Naive thymus-derived CD8-positive, alpha-beta T cell (primary cell): ENCODE results near the gene CACNA1C. TPM values are rescaled to one million over a fixed set of nuclear protein-coding genes. Genes with fewer than 3 reads are reported as not detected.

Experiments
- ATAC-seq, 2 donors: fragments of 150-1000 bp; cut with Tn5 transposase in 1 of 2; sonication (Bioruptor Pico), chemical (Tn5 transposase) in 1 of 2; 1 replicate in 1 of 2; 2 replicates in 1 of 2; pipeline ENCODE4 v1.10.0; 2021; ENCODE audit warnings: mild to moderate bottlenecking in 2 of 2, moderate library complexity in 2 of 2
- POLR2A ChIA-PET: fragments of 350-600 bp; sonication (Branson Sonifier 250); formaldehyde crosslinking; loops from one replicate; lab custom pipeline; 2021; ENCODE audit warnings: antibody characterized with exemption; lab: Charles Lee
- DNase-seq, 10 donors: peaks; one replicate each; pipeline versions ENCODE4 v3.0.0 to v3.0.0-alpha.2; 2020 to 2022
- H3K27ac Mint-ChIP-seq, 10 donors: one replicate each; pipeline ENCODE4 v1.8.0; 2020 to 2022; ENCODE audit warnings: mild to moderate bottlenecking in 10 of 10, mixed read lengths in 10 of 10, moderate library complexity in 4 of 10, inconsistent platforms in 1 of 10
- H3K27me3 Mint-ChIP-seq, 5 donors: one replicate each; pipeline ENCODE4 v1.8.0; 2021 to 2022; ENCODE audit warnings: mixed read lengths in 5 of 5
- H3K36me3 Mint-ChIP-seq, 3 donors: one replicate each; pipeline ENCODE4 v1.8.0; 2020 to 2022; ENCODE audit warnings: mixed read lengths in 3 of 3, mild to moderate bottlenecking in 2 of 3, inconsistent platforms in 1 of 3
- H3K4me1 Mint-ChIP-seq, 4 donors: one replicate each; pipeline ENCODE4 v1.8.0; 2021 to 2022; ENCODE audit warnings: mixed read lengths in 4 of 4
- H3K4me3 Mint-ChIP-seq, 10 donors: one replicate each; pipeline ENCODE4 v1.8.0; 2020 to 2022; ENCODE audit warnings: mild to moderate bottlenecking in 10 of 10, mixed read lengths in 10 of 10, moderate library complexity in 6 of 10, inconsistent platforms in 1 of 10
- H3K9me3 Mint-ChIP-seq, 9 donors: one replicate each; pipeline ENCODE4 v1.8.0; 2020 to 2022; ENCODE audit warnings: mixed read lengths in 9 of 9, mild to moderate bottlenecking in 3 of 9, inconsistent platforms in 1 of 9, moderate library complexity in 1 of 9
- polyA plus RNA-seq, 3 donors: library from polyadenylated mRNA; unstranded; fragments of 300-500 nt; fragmentation: Illumina TruSeq; gene quantifications; one replicate each; pipeline ENCODE4 v1.2.3, GENCODE V29; 2021
- total RNA-seq, 8 experiments: library from RNA in 2 of 8; stranded (reverse) in 2 of 8; gene quantifications; one replicate each; pipeline ENCODE4 v1.2.3 and lab custom pipeline; 2021 to 2026

The CACNA1C gene
- total and polyA plus RNA-seq, 5 experiments from 2014 or later: 0.05 to 0.21 (median 0.16) TPM

DNA sequence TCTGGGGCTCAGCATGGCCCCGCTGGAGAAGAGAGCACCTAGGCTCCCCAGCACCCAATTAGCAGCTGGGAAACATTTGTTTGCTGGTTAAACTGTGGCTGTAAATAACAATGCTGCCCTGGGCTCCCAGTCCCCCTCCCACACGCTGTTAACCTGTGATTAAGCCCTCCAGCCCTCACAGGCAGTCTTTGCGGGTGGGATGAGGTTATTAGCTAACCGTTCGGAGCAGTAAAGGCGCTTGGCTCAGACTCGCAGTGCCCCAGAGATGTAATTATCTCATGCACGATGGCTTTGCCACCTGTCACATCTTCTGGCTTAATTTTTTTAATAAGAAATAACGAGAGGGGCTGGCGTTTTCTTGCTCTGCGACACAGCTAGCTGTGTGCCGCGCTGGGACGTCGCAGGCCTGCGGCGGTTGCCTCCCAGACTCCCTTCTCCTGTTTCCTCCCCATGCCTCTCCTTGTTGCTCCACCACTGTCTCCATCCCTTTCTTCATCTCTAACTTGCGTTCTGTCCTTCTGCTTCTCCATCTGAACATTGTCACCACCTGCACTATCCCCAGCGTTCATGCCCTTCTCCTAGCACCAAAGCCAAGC lies 502.8 kb downstream of the CACNA1C start:
- Mint-ChIP-seq H3K27me3 (peaks cover 0 to 14% (median 1%) of the 10 kb centered on the region in 5 donors), H3K4me1 (peaks cover 0 to 2% (median 0%) of the 10 kb centered on the region in 4 donors), H3K9me3 (no peaks in the 10 kb centered on the region), H3K27ac (peak overlapping the region in 1 of 10 donors; percentile 74), H3K36me3 (no peaks in the 10 kb centered on the region), H3K4me3 (no peak overlapping the region)
- DNase-seq (no peak), ATAC-seq (no peak)
- POLR2A ChIA-PET: no interaction called here

- Mint-ChIP-seq H3K4me1 (peaks cover 0 to 2% (median 0%) of the 10 kb centered on the region in 4 donors), H3K27me3 (peaks cover 0 to 19% (median 1%) of the 10 kb centered on the region in 5 donors), H3K36me3 (no peaks in the 10 kb centered on the region), H3K9me3 (no peaks in the 10 kb centered on the region), H3K27ac (no peak overlapping the region), H3K4me3 (no peak overlapping the region)
- POLR2A ChIA-PET: no interaction called here
- no peak for ATAC-seq
- DNase-seq: no peak
Measured at GRCh38 chr12:2557597-2557996, 504.8 kb downstream of the CACNA1C start.

DNA sequence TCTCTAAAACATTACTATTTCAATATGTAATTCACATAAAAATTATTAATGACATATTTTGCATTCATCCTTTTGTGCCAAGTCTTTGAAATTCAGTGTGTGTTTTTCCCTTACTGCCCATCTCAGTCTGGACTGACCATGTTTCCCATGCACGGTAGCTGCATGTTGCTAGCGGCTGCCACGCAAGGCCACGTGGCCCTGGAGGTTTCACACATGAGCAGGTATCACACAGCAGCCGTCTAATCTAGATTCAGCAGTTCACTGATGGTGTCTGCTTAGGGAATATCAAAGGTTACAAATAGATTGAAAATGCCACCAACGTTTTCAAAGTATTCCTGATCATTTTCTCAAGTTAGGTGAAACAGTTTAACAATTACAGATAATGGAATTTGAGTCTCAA lies 507.1 kb downstream of the CACNA1C start:
- Mint-ChIP-seq H3K27me3 (peaks cover 0 to 22% (median 1%) of the 10 kb centered on the region in 5 donors), H3K4me1 (peaks cover 0 to 2% (median 0%) of the 10 kb centered on the region in 4 donors), H3K4me3 (no peak overlapping the region), H3K36me3 (no peaks in the 10 kb centered on the region), H3K27ac (no peak overlapping the region), H3K9me3 (no peaks in the 10 kb centered on the region)
- POLR2A ChIA-PET: no interaction called here
- ATAC-seq (no peak), DNase-seq (no peak)

GRCh38 chr12:2560356-2560755 lies 507.6 kb downstream of the CACNA1C start:
- peaks cover 0 to 2% (median 0%) of the 10 kb centered on the region in 4 donors for H3K4me1 Mint-ChIP-seq
- H3K27ac Mint-ChIP-seq: no peak overlapping the region
- DNase-seq (no peak), ATAC-seq (no peak)
- peaks cover 0 to 23% (median 1%) of the 10 kb centered on the region in 5 donors for H3K27me3 Mint-ChIP-seq
- POLR2A ChIA-PET: no interaction called here
- no peaks in the 10 kb centered on the region for H3K36me3 Mint-ChIP-seq
- H3K9me3 Mint-ChIP-seq: no peaks in the 10 kb centered on the region
- H3K4me3 Mint-ChIP-seq: no peak overlapping the region

DNA sequence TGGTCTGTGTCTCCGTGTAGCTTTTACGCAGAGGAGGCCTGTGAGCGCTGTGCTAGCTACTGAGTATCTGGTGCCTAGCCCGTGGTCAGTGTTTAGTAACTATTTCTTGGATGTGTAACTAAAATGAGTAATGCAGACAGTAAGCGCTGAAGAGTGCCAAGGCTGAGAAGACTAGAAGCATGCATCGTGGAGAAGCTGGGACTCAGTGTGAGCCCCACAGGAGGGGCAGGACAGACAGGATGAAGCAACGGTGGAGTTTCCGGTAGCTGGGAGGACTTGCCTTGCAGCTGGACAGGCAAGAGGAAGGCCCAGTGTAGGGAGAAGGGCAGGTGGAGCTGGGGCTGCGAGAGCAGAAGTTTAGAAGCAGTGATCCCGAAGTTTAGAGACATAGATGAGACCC lies 508.6 kb downstream of the CACNA1C start:
- ATAC-seq: no peak
- DNase-seq: no peak
- no peak overlapping the region for H3K27ac Mint-ChIP-seq
- H3K36me3 Mint-ChIP-seq: no peaks in the 10 kb centered on the region
- H3K4me1 Mint-ChIP-seq: peaks cover 0 to 2% (median 0%) of the 10 kb centered on the region in 4 donors
- POLR2A ChIA-PET: no interaction called here
- no peaks in the 10 kb centered on the region for H3K9me3 Mint-ChIP-seq
- H3K4me3 Mint-ChIP-seq: no peak overlapping the region
- peaks cover 0 to 19% (median 0%) of the 10 kb centered on the region in 5 donors for H3K27me3 Mint-ChIP-seq

GRCh38 chr12:2562400-2562799 lies 509.6 kb downstream of the CACNA1C start:
- POLR2A ChIA-PET: no interaction called here
- Mint-ChIP-seq H3K27me3 (peaks cover 0 to 18% (median 0%) of the 10 kb centered on the region in 5 donors), H3K9me3 (no peaks in the 10 kb centered on the region), H3K27ac (no peak overlapping the region), H3K4me1 (peaks cover 0 to 2% (median 0%) of the 10 kb centered on the region in 4 donors), H3K36me3 (no peaks in the 10 kb centered on the region), H3K4me3 (no peak overlapping the region)
- ATAC-seq (no peak), DNase-seq (no peak)

GRCh38 chr12:2563709-2564108 lies 510.9 kb downstream of the CACNA1C start:
- POLR2A ChIA-PET: no interaction called here
- no peak for ATAC-seq
- H3K27ac Mint-ChIP-seq: no peak overlapping the region
- H3K36me3 Mint-ChIP-seq: no peaks in the 10 kb centered on the region
- no peak overlapping the region for H3K4me3 Mint-ChIP-seq
- no peaks in the 10 kb centered on the region for H3K9me3 Mint-ChIP-seq
- no peak for DNase-seq
- H3K27me3 Mint-ChIP-seq: peaks cover 0 to 10% (median 0%) of the 10 kb centered on the region in 5 donors
- no peaks in the 10 kb centered on the region for H3K4me1 Mint-ChIP-seq

DNA sequence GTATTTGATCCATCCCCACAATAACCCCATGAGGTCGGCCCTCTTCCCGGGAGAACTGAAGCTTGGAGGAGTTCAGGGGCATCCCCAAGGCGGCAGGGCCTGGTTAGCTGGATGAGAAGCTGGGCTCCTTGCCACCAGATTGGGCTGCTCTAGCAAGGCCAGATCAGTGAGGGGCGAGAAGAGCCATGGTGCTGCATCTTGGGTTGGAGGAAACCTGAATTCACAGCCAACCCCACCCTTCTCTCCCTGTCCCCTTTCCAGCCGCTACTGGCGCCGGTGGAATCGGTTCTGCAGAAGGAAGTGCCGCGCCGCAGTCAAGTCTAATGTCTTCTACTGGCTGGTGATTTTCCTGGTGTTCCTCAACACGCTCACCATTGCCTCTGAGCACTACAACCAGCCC lies 513.4 kb downstream of the CACNA1C start:
- H3K27ac Mint-ChIP-seq: no peak overlapping the region
- no peaks in the 10 kb centered on the region for H3K4me1 Mint-ChIP-seq
- no peaks in the 10 kb centered on the region for H3K9me3 Mint-ChIP-seq
- H3K27me3 Mint-ChIP-seq: peaks cover 0 to 8% (median 1%) of the 10 kb centered on the region in 5 donors
- DNase-seq (no peak), ATAC-seq (no peak)
- POLR2A ChIA-PET: no interaction called here
- no peaks in the 10 kb centered on the region for H3K36me3 Mint-ChIP-seq
- no peak overlapping the region for H3K4me3 Mint-ChIP-seq

- no peak for DNase-seq
- H3K27me3 Mint-ChIP-seq: peaks cover 1 to 5% (median 3%) of the 10 kb centered on the region in 5 donors
- no peaks in the 10 kb centered on the region for H3K9me3 Mint-ChIP-seq
- POLR2A ChIA-PET: no interaction called here
- H3K27ac Mint-ChIP-seq: no peak overlapping the region
- H3K4me1 Mint-ChIP-seq: no peaks in the 10 kb centered on the region
- no peak overlapping the region for H3K4me3 Mint-ChIP-seq
- H3K36me3 Mint-ChIP-seq: no peaks in the 10 kb centered on the region
- ATAC-seq: no peak
Measured at GRCh38 chr12:2567711-2568110, 514.9 kb downstream of the CACNA1C start.

DNA sequence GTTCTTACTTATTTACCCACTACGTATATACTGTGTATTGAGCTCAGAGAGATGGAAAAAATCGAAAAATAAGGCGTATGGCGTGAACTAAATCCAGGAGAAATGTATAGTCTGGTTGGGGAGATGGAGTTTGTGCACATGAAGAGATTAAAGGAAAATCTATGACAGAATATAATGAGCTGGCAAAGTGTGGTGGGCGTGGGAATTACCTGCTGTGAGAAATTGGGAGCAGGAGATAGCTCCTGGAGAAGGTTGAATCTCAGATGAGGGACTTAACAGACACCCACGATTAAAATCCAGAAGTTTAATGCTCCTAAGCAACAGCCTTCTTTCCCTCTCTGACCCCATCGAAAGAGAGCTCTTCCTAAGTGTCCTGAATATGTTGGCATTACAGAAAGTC lies 517.8 kb downstream of the CACNA1C start:
- no peak overlapping the region for H3K4me3 Mint-ChIP-seq
- no peaks in the 10 kb centered on the region for H3K9me3 Mint-ChIP-seq
- DNase-seq (no peak), ATAC-seq (no peak)
- no peaks in the 10 kb centered on the region for H3K36me3 Mint-ChIP-seq
- POLR2A ChIA-PET: no interaction called here
- peaks cover 0 to 2% (median 0%) of the 10 kb centered on the region in 4 donors for H3K4me1 Mint-ChIP-seq
- H3K27ac Mint-ChIP-seq: no peak overlapping the region
- peaks cover 5 to 27% (median 16%) of the 10 kb centered on the region in 5 donors for H3K27me3 Mint-ChIP-seq

DNA sequence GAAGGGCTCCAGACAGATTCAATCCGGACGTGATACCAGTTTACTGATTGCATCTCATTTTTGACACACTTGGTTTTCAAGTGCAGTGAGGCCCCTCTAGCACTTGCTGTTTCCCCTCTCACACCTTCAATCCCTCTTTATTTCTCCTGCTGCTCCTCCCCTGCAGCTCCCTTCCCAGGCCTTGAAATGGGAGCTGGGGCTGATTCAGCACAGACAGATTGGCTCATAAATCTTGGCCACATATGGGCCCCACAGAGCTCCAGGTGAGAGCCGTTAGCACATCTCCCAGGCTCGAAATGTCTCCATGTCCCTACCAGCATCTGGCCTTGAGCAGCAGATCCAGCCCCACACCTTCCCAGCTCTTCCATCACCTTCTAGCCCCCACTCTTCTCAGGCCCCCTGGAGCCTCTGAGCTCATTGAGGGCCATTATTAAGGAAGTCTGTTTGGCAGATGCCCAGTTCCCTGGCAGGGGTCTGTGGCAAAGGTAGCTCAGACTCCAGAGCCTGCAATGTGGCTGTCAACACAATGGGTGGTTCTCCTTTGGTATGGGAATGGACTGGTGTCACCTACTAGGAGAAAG lies 521.7 kb downstream of the CACNA1C start:
- H3K9me3 Mint-ChIP-seq: no peaks in the 10 kb centered on the region
- peaks cover 0 to 2% (median 0%) of the 10 kb centered on the region in 4 donors for H3K4me1 Mint-ChIP-seq
- H3K36me3 Mint-ChIP-seq: no peaks in the 10 kb centered on the region
- POLR2A ChIA-PET: no interaction called here
- ATAC-seq (no peak), DNase-seq (no peak)
- H3K4me3 Mint-ChIP-seq: no peak overlapping the region
- no peak overlapping the region for H3K27ac Mint-ChIP-seq
- peaks cover 5 to 28% (median 22%) of the 10 kb centered on the region in 5 donors for H3K27me3 Mint-ChIP-seq

DNA sequence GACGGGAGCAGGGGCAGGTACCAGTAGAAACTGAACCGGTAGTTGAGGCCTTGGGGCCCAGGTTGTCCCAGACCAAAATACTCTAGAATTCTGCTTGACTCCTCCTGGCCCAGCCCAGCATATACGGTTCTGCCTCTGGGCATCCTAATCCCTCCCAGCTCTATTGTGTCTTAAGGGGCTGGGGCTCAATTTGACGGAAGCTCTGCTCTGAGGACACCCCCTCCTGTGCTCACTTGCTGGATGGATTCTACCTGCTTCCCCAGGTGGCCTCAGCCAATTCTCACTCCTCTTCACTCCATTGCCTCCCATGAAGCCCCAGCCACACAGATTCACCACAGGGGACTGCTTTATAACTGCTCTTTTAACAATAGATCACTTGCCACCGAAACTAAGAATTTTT lies 522.5 kb downstream of the CACNA1C start:
- H3K27ac Mint-ChIP-seq: no peak overlapping the region
- ATAC-seq: no peak
- H3K4me1 Mint-ChIP-seq: peaks cover 0 to 2% (median 0%) of the 10 kb centered on the region in 4 donors
- H3K9me3 Mint-ChIP-seq: no peaks in the 10 kb centered on the region
- peaks cover 5 to 28% (median 22%) of the 10 kb centered on the region in 5 donors for H3K27me3 Mint-ChIP-seq
- H3K36me3 Mint-ChIP-seq: no peaks in the 10 kb centered on the region
- no peak overlapping the region for H3K4me3 Mint-ChIP-seq
- POLR2A ChIA-PET: no interaction called here
- DNase-seq: no peak

DNA sequence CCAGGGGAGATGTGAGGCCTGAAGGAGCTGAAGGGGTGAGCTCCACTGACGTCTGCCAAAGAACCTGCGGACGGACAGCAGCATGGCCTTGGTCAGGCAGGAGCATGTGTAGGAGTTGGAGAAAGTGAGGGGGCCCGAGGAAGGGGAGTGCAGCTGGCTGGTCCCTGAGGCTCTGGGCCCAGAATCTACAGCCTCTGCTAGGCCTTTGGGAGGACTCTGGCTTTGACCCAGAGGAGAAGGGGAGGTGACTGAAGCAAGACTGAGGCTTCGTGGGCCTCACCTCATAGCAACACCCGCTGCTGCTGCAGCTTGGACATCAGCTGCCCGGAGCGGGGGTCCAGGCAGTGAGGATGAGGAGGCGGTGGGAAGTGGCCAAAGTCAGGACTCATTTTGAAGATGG lies 525.4 kb downstream of the CACNA1C start:
- no peak for ATAC-seq

More for the DNA sequence above, 525.4 kb downstream of the CACNA1C start:
- H3K4me1 Mint-ChIP-seq: peaks cover 0 to 5% (median 3%) of the 10 kb centered on the region in 4 donors
- no peaks in the 10 kb centered on the region for H3K9me3 Mint-ChIP-seq
- peaks cover 13 to 42% (median 35%) of the 10 kb centered on the region in 5 donors for H3K27me3 Mint-ChIP-seq
- no peak overlapping the region for H3K4me3 Mint-ChIP-seq
- no peak overlapping the region for H3K27ac Mint-ChIP-seq
- POLR2A ChIA-PET: no interaction called here
- no peak for DNase-seq
- no peaks in the 10 kb centered on the region for H3K36me3 Mint-ChIP-seq
